Erythroblast (primary cell): ENCODE results near the gene UCK2.

Source experiments
- DNase-seq, 2 experiments: peaks; one replicate each; lab custom pipeline; 2025; lab: John Stamatoyannopoulos, UW
- GATA1 ChIP-seq: IDR thresholded peaks from 2 replicates; pipeline ENCODE4 v1.6.1; 2011; ENCODE audit warnings: low read depth, mild to moderate bottlenecking, control low read depth, low read length, moderate library complexity
- POLR2A ChIP-seq: IDR thresholded peaks from 2 replicates; pipeline ENCODE4 v1.6.1; 2011; ENCODE audit warnings: mild to moderate bottlenecking, low read length

Gene UCK2

GRCh38 chr1:165947797-165948455, 120.5 kb downstream of the UCK2 start:
- no peak for DNase-seq
- no peak for TF ChIP-seq GATA1
- no peak for TF ChIP-seq POLR2A

GRCh38 chr1:165949335-165950130, 122.1 kb downstream of the UCK2 start:
- no peak for TF ChIP-seq POLR2A
- no peak for DNase-seq

- TF ChIP-seq POLR2A (no peak), GATA1 (no peak)
- DNase-seq, result no peak
Measured at GRCh38 chr1:165954940-165955339, 127.5 kb downstream of the UCK2 start.

- no peak for DNase-seq
- TF ChIP-seq POLR2A (no peak), GATA1 (no peak)
Measured at GRCh38 chr1:165958306-165958705, 130.9 kb downstream of the UCK2 start.

- TF ChIP-seq GATA1, result no peak
- no peak for TF ChIP-seq POLR2A
- no peak for DNase-seq
Measured at GRCh38 chr1:165960136-165960535, 132.7 kb downstream of the UCK2 start.

- DNase-seq, result no peak
- no peak for TF ChIP-seq POLR2A
- TF ChIP-seq GATA1, result no peak
Measured at GRCh38 chr1:165960881-165961280, 133.5 kb downstream of the UCK2 start.
